ENCODE measurements around the gene CREB3L2. TPM values are rescaled to one million over a fixed set of nuclear protein-coding genes. Genes with fewer than 3 reads are reported as not detected.

Gene CREB3L2
- total and polyA plus RNA-seq, 12 donors: 11.4 to 169 (median 63.1) TPM

GRCh38 chr7:137965942-137966640 lies 35.8 kb downstream of the CREB3L2 start:
- H3K27me3 ChIP-seq: no peaks in the 10 kb centered on the region
- no peak overlapping the region for H3K4me3 ChIP-seq
- no peak overlapping the region for H3K27ac ChIP-seq
- no peak for DNase-seq
- no peaks in the 10 kb centered on the region for H3K36me3 ChIP-seq (replicated peaks in 1 of 2)
- H3K4me1 ChIP-seq (replicated peaks in 1 of 2): peaks cover 32 to 75% of the 10 kb centered on the region in 2 donors
- intact Hi-C loops (cut with DNase I): no loop called here
- TF ChIP-seq POLR2A (IDR thresholded peaks at IDR 0.05): no peak
- TF ChIP-seq, protein P1, sequence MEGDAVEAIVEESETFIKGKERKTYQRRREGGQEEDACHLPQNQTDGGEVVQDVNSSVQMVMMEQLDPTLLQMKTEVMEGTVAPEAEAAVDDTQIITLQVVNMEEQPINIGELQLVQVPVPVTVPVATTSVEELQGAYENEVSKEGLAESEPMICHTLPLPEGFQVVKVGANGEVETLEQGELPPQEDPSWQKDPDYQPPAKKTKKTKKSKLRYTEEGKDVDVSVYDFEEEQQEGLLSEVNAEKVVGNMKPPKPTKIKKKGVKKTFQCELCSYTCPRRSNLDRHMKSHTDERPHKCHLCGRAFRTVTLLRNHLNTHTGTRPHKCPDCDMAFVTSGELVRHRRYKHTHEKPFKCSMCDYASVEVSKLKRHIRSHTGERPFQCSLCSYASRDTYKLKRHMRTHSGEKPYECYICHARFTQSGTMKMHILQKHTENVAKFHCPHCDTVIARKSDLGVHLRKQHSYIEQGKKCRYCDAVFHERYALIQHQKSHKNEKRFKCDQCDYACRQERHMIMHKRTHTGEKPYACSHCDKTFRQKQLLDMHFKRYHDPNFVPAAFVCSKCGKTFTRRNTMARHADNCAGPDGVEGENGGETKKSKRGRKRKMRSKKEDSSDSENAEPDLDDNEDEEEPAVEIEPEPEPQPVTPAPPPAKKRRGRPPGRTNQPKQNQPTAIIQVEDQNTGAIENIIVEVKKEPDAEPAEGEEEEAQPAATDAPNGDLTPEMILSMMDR (IDR thresholded peaks at IDR 0.05): peak in 1 of 6 experiments; percentile 14
- 60 to 71% (median 66%) methylated on average over 2 of the region's 2 CpGs for WGBS, 4 donors
- H3K9me3 ChIP-seq (replicated peaks in 1 of 3): no peaks in the 10 kb centered on the region

DNA sequence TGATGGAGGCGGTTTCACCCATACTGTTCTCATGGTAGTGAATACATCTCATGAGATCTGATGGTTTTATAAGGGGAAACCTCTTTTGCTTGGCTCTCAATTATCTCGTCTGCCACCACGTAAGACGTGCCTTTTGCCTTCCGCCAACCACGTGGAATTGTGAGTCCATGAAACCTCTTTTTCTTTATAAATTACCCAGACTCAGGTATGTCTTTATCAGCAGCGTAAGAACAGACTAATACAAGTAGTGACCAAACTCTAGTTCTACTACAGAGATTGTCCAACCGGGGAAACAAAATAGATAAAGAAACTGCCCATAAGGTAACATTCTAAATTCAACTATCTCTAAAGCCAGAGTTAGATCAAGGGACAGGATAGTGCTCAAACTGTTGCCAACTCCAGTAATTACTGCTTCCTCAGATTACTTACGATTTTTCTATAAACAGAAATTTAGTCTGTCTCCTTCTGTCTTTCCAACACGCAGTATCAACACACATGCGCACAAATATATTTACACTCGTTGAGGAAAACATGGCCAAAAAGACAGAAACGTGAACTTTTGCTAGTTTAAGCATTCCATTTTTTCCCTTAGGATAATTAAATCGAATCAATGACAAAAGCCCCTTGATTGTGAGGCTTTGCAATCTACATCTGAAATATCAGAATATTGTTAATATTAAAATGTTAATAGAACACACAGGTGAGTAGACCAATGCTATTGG lies 36.9 kb downstream of the CREB3L2 start:
- Histone ChIP-seq H3K4me1 (replicated peaks in 1 of 2) (peaks cover 23 to 65% of the 10 kb centered on the region in 2 donors), H3K36me3 (replicated peaks in 1 of 2) (no peaks in the 10 kb centered on the region), H3K27me3 (no peaks in the 10 kb centered on the region), H3K9me3 (replicated peaks in 1 of 3) (no peaks in the 10 kb centered on the region), H3K27ac (no peak overlapping the region), H3K4me3 (no peak overlapping the region)
- 90 to 96% (median 94%) methylated on average over 14 of the region's 14 CpGs for WGBS, 4 donors
- intact Hi-C loops (cut with DNase I): no loop called here
- no peak for DNase-seq
- TF ChIP-seq, protein P1 (IDR thresholded peaks at IDR 0.05): no peak
- TF ChIP-seq POLR2A (IDR thresholded peaks at IDR 0.05): no peak

DNA sequence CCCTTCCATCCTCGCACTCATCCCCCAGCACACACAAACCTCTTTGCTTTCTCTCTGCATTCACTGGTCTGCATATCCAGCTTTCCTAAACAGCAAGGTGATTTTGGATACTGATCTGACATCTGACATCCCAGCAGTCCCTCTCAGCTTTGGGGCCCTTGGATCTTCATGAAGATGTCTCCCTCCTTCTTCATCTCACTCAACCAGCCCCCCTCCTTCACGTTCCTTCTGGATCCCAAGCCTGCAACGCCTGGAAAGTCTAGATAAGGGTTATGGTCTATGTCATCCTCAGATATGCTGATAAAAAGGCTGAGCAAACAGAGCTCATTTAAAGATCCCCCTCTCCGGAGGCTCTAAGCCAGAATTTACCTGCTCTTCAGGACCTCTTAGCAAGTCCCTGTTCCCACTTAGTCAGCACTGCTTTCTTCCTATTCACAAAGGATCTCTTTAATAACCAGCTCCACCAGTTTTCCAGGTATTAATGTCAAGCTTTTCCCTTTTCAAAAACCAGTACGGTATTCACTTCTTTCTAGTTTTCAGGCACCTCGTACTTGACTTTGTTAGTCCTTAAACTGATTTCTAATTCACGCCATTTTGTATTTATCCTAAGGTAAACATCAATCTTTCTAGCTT lies 38.9 kb downstream of the CREB3L2 start:
- WGBS, 4 donors: 67 to 79% (median 73%) methylated on average over 7 of the region's 7 CpGs
- Histone ChIP-seq H3K36me3 (replicated peaks in 1 of 2) (no peaks in the 10 kb centered on the region), H3K4me1 (replicated peaks in 1 of 2) (peaks cover 22 to 67% of the 10 kb centered on the region in 2 donors), H3K27me3 (no peaks in the 10 kb centered on the region), H3K9me3 (replicated peaks in 1 of 3) (no peaks in the 10 kb centered on the region), H3K4me3 (no peak overlapping the region), H3K27ac (no peak overlapping the region)
- intact Hi-C loops (cut with DNase I): no loop called here
- no peak for DNase-seq
- TF ChIP-seq POLR2A (IDR thresholded peaks at IDR 0.05): no peak
- TF ChIP-seq, protein P1 (IDR thresholded peaks at IDR 0.05): no peak

- H3K27me3 ChIP-seq: no peaks in the 10 kb centered on the region
- H3K4me1 ChIP-seq (replicated peaks in 1 of 2): peaks cover 17 to 67% of the 10 kb centered on the region in 2 donors
- intact Hi-C loops (cut with DNase I): no loop called here
- H3K27ac ChIP-seq: peak overlapping the region in 1 of 5 donors; percentile 34
- TF ChIP-seq, protein P1 (IDR thresholded peaks at IDR 0.05): no peak
- TF ChIP-seq POLR2A (IDR thresholded peaks at IDR 0.05): no peak
- no peak for DNase-seq
- no peaks in the 10 kb centered on the region for H3K36me3 ChIP-seq (replicated peaks in 1 of 2)
- H3K4me3 ChIP-seq: no peak overlapping the region
- WGBS, 4 donors: 86 to 93% (median 88%) methylated on average over 5 of the region's 5 CpGs
- H3K9me3 ChIP-seq (replicated peaks in 1 of 3): no peaks in the 10 kb centered on the region
Observed at GRCh38 chr7:137962491-137962874, 39.4 kb downstream of the CREB3L2 start.

Data from adrenal gland (tissue), 12 donors.